Measurements from ENCODE around the gene DNAAF8. TPM values are rescaled to one million over a fixed set of nuclear protein-coding genes. Genes with fewer than 3 reads are reported as not detected.

The DNAAF8 gene
- polyA plus RNA-seq, 1 donor from 2014 or later: 3.4 TPM

- H3K9ac ChIP-seq (ENCODE audit: low read length): no peak overlapping the region
- no peak overlapping the region for H3K27ac ChIP-seq (ENCODE audit: low read length)
- H3K36me3 ChIP-seq (ENCODE audit: insufficient read depth, low read length): no peaks in the 10 kb centered on the region
- H3K27me3 ChIP-seq (ENCODE audit: insufficient read depth, low read depth, low read length): no peaks in the 10 kb centered on the region
- TF ChIP-seq CTCF (IDR thresholded peaks at IDR 0.05; ENCODE audit: poor library complexity, severe bottlenecking): no peak
- TF ChIP-seq, protein P1, sequence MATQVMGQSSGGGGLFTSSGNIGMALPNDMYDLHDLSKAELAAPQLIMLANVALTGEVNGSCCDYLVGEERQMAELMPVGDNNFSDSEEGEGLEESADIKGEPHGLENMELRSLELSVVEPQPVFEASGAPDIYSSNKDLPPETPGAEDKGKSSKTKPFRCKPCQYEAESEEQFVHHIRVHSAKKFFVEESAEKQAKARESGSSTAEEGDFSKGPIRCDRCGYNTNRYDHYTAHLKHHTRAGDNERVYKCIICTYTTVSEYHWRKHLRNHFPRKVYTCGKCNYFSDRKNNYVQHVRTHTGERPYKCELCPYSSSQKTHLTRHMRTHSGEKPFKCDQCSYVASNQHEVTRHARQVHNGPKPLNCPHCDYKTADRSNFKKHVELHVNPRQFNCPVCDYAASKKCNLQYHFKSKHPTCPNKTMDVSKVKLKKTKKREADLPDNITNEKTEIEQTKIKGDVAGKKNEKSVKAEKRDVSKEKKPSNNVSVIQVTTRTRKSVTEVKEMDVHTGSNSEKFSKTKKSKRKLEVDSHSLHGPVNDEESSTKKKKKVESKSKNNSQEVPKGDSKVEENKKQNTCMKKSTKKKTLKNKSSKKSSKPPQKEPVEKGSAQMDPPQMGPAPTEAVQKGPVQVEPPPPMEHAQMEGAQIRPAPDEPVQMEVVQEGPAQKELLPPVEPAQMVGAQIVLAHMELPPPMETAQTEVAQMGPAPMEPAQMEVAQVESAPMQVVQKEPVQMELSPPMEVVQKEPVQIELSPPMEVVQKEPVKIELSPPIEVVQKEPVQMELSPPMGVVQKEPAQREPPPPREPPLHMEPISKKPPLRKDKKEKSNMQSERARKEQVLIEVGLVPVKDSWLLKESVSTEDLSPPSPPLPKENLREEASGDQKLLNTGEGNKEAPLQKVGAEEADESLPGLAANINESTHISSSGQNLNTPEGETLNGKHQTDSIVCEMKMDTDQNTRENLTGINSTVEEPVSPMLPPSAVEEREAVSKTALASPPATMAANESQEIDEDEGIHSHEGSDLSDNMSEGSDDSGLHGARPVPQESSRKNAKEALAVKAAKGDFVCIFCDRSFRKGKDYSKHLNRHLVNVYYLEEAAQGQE (IDR thresholded peaks at IDR 0.05; ENCODE audit: borderline replicate concordance): no peak
- no peak for TF ChIP-seq MXI1 (conservative IDR thresholded peaks at IDR 0.05; ENCODE audit: poor library complexity, severe bottlenecking)
- no peak for TF ChIP-seq POLR2AphosphoS5 (IDR thresholded peaks at IDR 0.05)
- no peak for TF ChIP-seq RAD21 (conservative IDR thresholded peaks at IDR 0.05)
- no peak for TF ChIP-seq TAF1 (IDR thresholded peaks at IDR 0.05; ENCODE audit: low read depth)
- no peak for TF ChIP-seq EZH2 (IDR thresholded peaks at IDR 0.05; ENCODE audit: borderline replicate concordance, insufficient read depth, low read length, poor library complexity, severe bottlenecking)
- TF ChIP-seq SMC3 (conservative IDR thresholded peaks at IDR 0.05; ENCODE audit: poor library complexity): no peak
- no peak for TF ChIP-seq EP300 (conservative IDR thresholded peaks at IDR 0.05; ENCODE audit: poor library complexity, severe bottlenecking)
- H3K4me3 ChIP-seq (ENCODE audit: low read length): no peak overlapping the region
- H2AFZ ChIP-seq (ENCODE audit: low read depth, low read length): no peak overlapping the region
- H3K4me2 ChIP-seq (ENCODE audit: low read length): no peak overlapping the region
- H3K79me2 ChIP-seq (replicated peaks; ENCODE audit: insufficient read depth, low read length): no peaks in the 10 kb centered on the region
- H3F3A ChIP-seq (ENCODE audit: insufficient read depth, low read length, poor library complexity, severe bottlenecking): no peaks in the 10 kb centered on the region
- no peaks in the 10 kb centered on the region for H3K9me2 ChIP-seq (ENCODE audit: insufficient read depth, low read length)
- no peaks in the 10 kb centered on the region for H4K20me1 ChIP-seq (ENCODE audit: insufficient read depth)
- no peaks in the 10 kb centered on the region for H3K9me3 ChIP-seq (ENCODE audit: low read length)
Measured at GRCh38 chr16:4777339-4778049, 43.2 kb downstream of the DNAAF8 start.

DNA sequence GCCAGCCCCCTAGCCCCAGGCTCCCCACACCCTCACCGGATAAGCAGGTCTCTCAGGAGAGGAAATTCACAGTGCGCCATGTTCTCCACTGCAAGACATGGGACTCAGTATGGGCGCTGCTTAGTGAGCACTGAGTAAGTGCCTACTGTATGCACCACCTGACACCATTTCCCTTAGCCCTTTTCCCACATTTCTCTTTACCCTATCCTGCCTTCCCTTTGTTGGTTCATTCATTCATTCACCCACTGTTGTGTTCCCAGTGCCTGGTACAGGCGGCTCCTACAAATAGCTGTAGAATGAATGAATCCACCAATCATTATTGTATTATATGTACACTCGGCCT lies 43.7 kb downstream of the DNAAF8 start:
- Histone ChIP-seq H3K4me3 (ENCODE audit: low read length) (no peak overlapping the region), H3F3A (ENCODE audit: insufficient read depth, low read length, poor library complexity, severe bottlenecking) (no peaks in the 10 kb centered on the region), H3K4me2 (ENCODE audit: low read length) (no peak overlapping the region), H4K20me1 (ENCODE audit: insufficient read depth) (no peaks in the 10 kb centered on the region), H3K79me2 (replicated peaks; ENCODE audit: insufficient read depth, low read length) (no peaks in the 10 kb centered on the region), H3K9me2 (ENCODE audit: insufficient read depth, low read length) (no peaks in the 10 kb centered on the region), H3K9ac (ENCODE audit: low read length) (no peak overlapping the region), H3K27me3 (ENCODE audit: insufficient read depth, low read depth, low read length) (no peaks in the 10 kb centered on the region), H3K9me3 (ENCODE audit: low read length) (no peaks in the 10 kb centered on the region), H2AFZ (ENCODE audit: low read depth, low read length) (no peak overlapping the region), H3K27ac (ENCODE audit: low read length) (no peak overlapping the region), H3K36me3 (ENCODE audit: insufficient read depth, low read length) (no peaks in the 10 kb centered on the region)
- TF ChIP-seq, protein P1 (IDR thresholded peaks at IDR 0.05; ENCODE audit: borderline replicate concordance): no peak
- TF ChIP-seq POLR2AphosphoS5 (IDR thresholded peaks at IDR 0.05) (no peak), EP300 (conservative IDR thresholded peaks at IDR 0.05; ENCODE audit: poor library complexity, severe bottlenecking) (no peak)
